Muscle of arm (tissue), 12 donors: ENCODE data around the gene SDK2. TPM values are rescaled to one million over a fixed set of nuclear protein-coding genes. Genes with fewer than 3 reads are reported as not detected.

ENCODE experiments used
- DNase-seq: peaks from one replicate; pipeline ENCODE4 v3.0.0-alpha.2; 2013
- polyA plus RNA-seq, 12 donors: library from polyadenylated mRNA; unstranded; fragments of 120-200 nt; gene quantifications; one replicate each; pipeline ENCODE4 v1.2.1, GENCODE V29; 2013; ENCODE audit not compliant: insufficient read length in 12 of 12

The SDK2 gene
- polyA plus RNA-seq, 12 donors = 14.0 to 38.3 (median 28.7) TPM

DNA sequence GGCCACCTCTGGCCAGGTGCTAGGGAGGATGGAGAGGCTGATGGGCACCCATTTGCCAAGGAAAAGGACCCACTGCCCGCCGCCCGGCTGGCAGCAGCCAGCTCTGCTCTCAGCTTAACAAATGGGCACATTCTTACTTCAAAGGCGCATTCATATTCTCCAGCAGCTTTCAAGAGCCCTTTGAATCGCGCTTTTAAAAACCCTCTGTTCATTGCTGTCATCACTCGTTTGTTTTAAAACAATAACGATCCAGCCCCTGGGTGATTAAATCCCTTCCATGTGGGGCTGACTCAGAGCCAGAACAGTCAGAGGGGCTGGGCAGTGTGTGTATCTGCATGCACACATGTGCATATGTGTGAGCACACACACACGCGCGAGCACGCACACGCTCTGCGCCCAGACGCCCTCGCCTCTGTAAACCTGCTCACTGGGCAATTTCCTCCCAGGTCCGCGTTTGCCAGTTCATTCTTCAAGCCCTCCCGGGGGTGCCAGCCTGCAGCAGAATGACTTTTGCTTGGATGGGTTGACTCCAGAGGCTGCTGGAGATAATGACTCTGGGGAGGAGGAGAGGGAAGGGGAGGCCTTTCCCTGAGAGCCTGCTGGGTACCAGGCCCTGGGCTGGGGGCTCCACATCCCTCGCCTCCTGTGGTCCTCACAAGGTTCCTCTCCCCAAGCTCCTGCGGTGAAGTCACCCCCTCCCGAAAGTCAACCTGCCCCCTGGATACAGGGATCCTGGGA is 133.1 kb downstream of the SDK2 start:
- DNase-seq = no peak

DNA sequence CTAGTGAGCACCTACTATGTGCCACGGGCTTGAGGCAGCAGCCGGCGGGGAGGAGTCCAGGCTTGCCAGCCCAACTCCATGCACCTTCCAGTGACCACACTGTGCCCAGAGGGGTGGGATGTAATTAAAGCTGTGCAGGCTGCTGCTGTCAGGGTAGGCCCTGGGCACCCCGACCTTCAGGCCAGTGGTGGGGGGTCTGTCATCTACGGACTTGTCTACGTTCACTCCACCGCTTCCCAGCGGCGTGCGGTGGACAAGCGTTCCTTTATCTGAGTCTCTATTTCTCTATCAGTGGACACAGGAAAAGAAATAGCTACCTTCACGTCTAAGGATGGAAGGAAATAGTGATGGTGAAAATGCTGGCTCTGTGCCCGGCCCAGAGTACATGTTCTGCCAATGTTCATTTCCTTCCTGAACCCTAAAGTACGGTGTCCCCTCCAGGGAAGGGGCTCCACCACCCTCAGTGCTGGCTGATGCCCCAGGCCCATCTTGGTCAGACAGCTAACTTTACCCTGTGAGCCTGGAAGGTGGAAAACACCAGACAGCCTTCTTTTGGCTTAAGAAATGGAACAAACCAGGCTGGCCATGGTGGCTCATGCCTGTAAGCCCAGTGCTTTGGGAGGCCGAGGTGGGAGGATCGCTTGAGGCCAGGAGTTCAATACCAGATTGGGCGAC is 135.2 kb downstream of the SDK2 start:
- no peak for DNase-seq

DNA sequence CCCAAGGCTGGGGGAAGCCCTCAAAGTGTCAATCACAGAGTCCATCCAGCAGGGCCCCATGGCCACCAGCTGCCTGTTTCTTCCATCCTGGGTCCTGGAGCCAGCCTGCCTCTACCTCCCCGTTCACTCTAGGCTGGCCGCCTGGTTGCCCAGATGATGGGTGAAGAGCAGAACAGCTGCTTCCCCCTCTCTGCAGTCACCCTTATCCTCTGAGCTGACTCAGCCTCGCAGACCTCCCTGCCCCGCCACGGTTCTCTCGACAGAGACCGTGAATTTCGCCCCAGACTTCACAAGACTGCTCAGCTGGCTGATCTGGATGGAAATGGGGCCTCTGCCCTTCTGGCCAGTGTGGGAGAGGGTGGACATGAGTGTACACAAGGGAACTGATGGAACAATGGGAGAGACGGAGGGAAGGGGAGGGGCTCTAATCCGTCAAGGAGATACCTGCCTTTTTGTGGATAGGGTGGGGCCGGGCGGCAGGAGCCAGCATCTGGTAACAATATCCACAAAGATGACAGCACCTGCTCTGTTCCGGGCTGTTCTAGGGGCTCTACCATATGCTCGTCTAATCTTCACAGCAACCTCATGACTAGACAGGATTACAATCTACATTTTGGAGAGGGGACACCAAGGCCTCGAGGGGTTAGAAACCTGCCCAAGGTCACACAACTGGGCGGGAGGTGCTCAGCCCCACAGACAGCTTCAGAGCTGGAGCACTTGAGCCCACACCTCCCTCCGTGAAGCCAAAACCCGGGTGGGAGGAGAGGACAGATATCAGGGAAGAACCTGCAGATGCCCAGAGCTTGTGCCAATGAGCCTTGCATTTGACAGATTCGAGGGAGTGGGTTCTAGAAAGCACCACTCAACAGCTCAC is 136.0 kb downstream of the SDK2 start:
- no peak for DNase-seq

DNA sequence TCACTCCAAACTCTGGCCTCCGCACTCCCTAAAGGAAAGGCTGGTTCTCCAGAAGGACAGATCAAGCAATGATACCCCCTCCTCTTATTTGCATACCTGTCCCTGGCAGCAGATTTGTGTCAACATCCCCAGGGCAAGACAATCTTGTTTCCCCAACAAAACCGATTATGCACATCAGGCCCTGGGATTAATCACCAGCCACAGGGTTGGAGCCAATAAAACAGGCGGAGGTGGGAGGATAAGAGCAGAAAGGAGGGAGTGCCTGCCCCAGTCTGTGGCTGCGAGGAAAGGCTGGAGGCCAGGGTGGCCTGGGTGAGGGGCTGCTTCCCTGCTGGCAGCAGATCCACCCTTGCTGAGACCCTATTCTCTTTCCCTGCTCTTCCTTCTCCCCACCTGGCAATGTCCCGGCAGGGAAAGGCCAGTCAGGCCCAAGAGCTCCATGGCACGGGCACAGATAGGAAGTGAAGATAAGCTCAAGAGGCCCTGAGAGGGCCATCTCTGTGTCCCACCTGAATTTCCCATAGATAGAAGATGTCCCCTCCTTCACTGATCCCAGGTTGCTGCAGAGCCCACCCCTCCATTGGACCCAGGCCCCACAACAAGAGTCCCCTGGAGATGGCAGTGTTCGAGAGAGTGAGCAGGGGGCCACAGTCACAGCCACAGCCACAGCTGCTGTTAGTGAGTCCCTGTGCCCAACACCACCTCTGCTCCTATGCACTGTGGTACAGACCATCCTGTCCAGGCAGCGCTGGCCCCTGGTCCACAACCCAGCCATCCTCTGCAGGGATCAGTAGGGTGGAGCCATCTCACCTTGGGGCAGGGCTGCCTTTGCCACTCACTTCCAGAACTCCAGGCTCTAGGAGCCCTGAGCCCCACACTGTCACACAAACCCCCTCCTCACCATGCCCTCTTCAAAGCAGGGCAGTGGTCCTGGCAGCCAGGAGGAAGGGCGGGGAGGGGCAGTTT is 137.5 kb downstream of the SDK2 start:
- no peak for DNase-seq

DNA sequence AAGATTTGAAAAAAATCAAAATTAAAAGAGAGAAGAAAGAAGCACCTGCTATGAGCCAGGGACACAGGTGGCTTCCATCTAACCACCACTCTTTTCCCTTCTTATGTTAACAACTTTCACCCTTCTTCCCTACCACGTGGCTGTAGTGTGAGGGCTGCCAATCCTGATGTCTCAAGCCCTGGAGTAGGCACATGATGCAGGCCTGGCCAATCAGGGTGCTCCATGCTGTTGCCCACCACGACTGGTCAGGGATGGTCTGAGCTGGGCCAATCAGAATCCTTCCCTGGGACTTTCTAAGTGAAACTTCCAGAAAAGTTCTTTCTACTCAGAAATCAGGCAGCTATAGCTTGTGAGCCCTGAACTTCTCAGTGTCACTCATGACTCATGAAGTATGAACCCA is 140.7 kb downstream of the SDK2 start:
- DNase-seq = no peak

DNA sequence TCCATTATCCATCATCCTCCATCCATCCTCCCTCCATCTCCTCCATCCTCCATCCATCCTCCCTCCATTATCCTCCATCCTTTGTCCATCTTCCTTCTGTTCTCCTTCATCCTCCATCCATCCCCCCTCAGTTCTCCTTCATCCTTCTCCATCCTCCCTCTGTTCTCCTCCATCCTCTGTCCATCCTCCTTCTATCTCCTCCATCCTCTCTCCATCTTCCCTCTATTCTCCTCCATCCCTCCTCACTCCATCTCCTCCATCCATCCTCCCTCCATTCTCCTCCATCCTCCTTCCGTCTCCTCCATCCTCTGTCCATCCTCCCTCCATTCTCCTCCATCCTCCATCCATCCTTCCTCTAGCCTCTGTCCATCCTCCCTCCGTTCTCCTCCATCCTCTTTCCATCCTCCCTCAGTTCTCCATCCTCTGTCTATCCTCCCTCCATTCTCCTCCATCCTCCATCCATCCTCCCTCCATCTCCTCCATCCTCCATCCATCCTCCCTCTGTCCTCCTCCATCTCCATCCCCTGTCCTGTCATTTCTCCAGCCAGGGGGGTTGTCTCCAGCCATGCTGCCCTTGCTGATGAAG is 143.7 kb downstream of the SDK2 start:
- no peak for DNase-seq

DNA sequence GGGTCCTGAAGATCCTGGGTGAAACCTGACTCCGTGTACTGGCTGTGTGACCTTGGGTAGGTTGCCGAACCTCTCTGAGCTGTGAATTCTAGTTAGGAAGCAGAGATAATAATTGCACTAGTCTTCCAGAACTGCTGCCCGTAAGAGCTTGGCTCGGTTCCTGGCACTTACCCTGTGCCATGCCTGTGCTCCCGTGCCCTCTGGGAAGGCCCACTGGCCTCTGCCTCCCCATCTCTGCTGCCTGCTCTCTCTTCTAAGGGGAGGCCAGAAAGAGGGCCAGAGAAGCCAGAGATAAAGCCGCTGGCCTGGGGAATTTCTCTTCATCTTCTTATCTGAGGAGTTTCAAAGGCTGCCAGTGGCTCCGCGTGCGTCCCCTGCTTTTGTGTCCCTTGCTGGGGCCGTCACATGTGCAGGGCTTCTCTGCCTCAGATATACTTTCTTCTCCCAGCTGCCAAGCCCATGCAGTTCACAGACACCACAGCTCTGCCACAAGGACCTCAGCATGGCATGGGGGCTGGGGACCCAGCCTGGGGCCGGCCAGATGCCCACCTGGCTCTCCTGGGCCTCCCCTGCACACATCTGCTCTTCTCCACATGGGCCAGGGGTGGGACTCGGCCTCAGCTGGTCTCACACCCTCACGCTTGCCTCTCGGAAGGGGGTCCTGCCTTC is 145.2 kb downstream of the SDK2 start:
- DNase-seq = no peak

DNA sequence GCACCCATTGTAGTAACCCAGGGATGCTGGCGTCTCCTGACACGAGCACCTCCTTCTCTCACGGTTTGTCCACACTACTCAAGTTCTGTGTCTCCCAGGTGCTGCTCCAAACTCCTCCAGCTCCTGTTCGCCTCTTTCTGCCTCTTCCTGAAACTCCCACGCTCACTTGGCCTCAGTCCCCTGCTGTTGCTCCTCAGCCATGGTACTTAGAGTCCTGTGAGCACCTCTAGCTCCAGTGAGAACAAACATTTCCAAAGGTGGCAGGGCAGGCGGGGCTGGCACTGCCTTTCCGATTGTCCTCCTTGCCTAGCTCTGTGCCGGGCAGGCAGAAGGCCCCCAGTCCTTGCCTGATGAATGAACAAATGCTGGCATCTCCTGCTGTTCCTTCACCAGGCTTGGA is 146.1 kb downstream of the SDK2 start:
- DNase-seq = no peak

DNA sequence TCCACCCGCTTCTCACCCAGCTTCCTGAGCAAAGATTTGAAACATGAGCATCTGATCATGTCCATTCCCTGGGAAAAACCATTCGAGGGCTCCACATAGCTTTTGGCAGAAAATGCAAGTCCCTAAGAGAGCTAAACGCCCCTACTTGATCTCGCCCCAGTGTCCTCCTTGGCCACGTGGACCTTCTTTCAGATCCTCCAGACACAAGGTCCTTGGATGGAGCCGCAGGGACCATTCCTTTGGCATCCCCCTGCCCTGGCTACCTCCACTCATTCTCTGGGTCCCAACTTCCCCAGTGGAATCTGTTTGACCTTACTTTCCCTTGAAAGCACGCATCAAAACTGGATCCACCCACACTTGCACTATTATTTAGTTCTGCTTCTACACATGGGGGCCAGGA is 146.5 kb downstream of the SDK2 start:
- DNase-seq = no peak

DNA sequence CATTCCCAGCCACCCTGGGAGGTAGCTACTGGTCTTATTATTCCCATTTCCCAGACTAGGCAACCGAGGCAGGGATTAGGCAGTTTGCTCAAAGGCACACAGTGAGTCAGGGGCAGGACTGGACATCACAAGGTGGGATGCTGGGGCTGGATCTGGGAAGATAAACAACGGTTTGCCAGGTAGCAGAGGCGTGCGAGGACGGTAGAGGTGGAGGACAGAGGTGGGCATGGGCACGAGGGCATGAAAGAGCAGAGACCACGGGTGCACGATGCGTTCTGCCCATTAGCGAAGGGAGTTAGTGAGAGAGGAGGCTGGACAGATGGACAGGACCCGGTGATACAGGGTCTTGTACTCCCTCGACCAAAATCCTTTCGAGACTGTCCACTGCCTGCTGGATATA is 148.0 kb downstream of the SDK2 start:
- DNase-seq = no peak

DNA sequence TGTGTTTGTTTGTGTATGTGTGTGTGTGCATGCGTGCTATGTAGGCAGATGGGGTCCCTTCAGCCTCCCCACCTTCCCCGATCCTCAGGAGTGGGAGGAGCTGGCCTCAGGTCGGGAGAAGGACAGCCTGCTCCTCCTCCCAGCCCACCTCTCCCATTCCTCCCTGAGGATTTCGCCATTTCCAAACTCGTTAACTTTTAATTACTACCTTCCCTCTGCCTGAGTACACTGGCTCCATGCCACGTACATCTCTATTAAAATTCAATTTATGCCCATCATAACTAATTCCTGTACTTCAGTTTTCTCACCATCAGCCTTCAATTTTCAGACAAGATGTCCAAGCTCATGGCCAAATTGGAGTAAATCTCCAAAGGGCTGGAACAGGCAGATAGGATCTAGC is 148.6 kb downstream of the SDK2 start:
- no peak for DNase-seq

DNA sequence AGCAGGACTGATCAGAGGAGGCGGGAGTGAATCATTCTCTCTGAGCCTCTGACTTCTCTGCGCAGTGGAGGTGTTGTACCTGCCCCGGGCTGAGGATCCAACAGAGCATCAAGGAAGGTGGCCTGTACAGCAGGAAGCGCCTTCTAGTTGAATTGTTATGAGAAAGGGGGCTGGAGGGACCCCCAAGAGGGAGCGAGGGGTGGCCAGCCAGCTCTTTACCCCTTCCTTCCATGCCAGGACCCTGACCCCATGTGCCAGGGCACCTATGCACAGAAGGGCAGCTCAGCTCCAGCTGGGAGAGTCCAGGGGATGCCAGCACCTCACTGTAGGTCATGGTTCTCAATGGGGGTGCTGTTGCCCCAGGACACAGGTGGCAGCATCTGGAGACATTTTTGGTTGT is 149.3 kb downstream of the SDK2 start:
- DNase-seq = no peak

DNA sequence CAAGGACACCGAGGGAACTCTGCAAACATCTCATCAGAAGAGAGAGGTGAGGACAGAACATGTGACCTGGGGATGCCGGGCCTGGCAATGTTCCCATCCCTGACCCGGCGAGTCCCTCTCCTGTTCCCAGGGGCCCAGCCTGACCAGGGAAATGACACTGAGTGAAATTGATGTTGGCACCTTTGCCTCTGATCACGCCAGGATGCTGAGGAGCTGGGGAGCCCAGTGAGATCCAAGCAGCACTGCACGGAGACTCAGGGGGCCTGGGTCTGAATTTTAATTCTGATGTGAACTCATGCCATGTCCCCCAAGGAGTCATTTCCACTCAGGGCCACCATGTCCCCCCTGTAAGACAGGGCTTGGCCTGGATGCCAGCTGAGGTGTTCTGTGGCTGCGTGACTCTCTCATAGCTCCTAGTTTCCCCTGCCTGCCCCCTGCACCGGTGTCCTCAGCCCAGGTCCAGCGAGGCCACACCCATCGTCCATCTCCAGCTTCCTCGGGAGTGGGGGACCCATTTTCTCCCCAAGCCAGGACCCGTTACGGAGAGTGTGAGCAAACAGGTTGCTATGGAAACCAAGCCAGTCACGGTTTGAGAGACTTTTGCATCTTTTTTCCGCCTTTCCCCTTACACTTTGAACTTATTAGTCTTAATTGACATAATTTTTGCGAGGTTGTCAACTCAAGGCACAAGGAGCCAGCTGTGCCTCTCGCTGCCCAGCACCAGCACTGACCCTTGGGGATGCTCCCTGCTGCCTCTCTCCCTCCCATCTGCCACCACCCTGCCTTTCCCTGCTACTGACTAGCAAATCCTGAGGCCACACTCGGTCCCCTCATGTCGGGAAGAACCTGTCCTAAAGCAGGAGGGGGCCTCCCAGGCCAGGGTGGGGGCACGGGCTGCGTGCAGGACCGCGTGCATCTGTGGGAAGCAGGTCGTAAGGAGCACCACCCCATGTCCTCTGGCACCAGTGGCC is 150.0 kb downstream of the SDK2 start:
- DNase-seq = no peak

DNA sequence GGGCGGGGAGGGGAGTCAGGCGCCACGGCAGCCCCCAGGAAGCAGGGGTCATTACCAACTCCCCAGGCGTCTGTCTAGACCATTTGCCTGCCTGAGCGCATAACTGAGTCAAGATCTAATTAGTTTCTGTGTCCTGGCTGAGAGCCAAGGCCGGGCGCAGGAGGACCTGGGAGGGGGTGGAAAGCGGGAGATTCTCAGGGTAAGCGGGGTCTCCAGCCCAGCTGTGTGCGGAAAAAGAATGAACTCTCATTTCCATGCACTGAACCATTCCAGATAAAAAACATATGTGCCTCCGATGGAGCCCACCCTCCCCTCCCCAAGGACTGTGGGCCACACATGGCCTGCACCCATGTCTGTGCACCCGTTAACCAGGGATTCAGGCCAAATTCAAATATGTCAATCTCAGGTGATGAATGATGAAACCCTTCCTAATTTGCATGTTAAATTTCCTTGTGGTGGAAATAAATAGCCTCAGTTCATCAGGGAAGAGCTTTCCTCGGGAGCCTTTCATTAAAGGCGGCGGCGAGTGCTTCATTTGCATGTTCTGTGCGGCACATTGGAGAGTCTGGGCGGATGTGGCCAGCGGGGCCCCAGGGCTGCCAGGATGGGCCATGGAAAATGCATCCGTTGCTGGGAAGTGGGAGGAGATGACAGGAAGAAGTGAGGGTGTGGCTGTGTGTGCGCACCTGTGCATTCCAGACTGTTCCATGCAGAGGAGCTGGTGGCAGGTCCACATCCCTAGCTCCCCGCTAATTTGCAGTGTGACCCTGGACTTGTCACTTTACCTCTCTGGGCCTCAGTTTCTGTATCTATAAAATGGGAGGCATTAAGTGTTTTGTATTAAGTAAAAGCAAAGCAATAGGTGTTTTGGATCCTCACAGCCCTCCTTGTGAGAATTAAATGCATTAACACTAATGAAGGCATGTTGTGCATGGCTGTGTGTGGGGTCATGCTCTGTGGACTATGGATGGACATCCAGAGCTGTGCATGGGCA is 151.1 kb downstream of the SDK2 start:
- DNase-seq = no peak

DNA sequence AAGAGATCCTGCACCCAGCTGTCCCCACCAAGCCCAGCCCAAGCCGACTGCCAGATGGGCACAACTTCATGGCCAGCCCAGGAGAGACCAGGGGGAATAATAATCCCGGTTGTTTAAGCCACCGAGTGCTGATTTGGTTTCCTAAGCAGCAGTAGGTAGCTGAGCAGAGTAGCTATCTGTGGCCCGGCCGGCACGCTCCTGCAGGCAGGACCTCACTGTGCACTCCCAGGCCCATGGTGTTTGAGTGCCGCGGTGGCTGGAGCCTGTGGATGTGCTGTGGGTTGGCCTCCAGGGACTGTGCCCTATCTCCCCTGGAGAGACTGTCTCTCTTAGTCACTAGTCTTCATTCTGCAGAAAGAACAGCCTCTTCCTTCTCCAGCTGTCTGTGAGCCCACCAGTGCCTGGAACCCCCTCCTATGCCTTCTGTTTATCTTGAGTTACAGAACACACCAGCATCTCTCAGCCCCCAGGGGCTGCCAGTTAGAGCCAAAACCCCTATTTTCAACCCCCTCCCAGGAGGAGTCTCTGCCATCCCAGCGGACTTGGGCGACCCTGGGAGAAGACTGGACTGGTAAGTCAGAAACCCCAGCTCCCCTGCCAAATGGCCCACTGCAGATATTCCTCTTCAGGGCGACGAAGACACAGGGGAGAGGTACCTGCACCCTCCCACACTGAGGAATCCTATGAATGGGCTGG is 152.0 kb downstream of the SDK2 start:
- no peak for DNase-seq

DNA sequence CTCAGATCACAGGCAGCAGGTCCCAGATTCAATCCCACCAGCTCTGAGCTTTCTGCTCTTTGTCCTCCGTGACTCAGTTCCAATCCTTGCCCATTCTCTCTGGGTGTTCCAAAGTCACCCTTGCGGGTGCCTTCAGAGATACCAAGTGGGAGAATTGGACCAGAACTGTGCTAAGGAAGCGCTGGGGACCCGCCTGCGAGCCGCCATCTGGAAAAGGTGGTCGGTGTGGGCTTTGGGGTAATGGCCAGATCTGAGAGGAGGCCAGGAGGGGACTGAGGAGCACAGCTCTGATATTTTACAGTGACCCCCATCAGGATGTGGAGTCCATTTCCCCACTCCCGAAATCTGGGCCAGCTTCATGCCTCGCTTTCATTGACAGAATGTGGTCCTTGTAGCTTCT is 152.6 kb downstream of the SDK2 start:
- DNase-seq = no peak

DNA sequence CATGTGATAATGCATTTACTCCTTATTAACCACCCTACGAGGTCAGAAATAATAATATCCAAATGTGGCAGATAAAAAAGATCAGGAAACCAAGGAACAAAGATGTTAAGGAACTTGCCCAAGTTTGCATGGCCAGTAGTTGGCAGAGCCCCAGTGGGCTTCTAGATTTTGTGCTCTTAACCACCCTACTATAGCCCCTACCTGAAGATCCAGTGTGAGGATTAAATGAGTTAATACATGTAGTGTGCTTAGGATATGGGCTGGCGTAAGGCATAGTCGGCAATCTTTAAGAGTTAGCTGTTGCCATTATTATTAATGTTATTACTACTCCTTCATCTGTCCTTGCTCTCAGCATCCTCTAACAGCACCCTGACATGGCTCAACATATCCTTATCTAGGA is 153.4 kb downstream of the SDK2 start:
- no peak for DNase-seq
